NCI-H748 (cell line): ENCODE data around the gene NPHP4.

ENCODE experiments used
- DNase-seq: peaks from one replicate; lab custom pipeline; 2025; ENCODE audit not compliant: unreplicated experiment; lab: John Stamatoyannopoulos, UW

The NPHP4 gene

DNA sequence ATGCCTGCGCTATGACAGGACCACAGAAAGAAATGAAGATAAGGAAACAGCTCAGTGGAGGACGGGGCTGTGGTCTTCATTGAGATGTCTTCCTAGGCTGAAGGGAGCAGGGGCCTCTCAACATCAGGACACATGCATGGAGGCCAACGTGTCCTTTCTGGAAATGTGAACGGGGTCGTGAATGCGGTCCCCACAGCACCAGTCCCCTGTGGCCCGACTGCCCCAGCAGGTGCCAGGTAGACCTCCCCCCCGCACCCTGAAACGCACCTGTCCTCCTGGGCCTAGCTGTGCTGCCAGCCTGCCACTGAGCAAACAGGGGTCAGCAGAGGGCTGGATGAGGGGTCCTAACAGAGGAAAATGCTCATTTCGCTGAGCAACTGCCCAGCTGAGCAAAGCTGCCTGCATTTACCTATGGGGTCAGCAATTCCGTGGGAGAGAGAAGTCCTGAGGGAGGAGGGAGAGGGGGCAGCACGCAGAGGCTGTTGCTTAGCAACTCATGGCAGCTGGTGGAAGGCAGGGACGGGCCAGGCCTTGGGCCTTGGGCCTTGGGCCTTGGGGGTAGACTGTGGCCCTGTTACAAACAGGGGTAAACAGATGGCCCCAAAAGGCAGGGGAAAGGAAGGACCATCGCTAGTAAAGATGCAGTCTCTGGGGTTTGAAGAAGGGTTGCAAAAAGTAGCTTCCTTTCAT, 77.4 kb downstream of the NPHP4 start:
- no peak for DNase-seq

DNA sequence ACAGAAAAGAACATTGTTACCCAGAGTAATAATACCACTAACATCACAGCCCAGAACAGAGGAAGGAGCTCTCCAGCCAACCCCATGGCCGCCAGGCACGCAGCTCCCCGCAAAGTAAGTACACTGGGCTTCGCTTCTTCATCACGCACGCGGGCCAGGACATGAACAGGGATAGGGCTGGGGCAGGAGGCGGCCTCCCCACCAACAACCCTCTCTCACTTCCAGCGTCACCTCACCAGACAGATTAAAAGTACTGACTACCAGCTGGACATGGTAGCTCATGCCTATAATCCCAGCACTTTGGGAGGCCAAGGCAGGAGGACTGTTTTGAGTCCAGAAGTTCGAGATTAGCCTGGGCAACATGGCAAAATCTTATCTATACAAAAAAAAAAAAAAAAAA, 78.3 kb downstream of the NPHP4 start:
- DNase-seq: no peak

DNA sequence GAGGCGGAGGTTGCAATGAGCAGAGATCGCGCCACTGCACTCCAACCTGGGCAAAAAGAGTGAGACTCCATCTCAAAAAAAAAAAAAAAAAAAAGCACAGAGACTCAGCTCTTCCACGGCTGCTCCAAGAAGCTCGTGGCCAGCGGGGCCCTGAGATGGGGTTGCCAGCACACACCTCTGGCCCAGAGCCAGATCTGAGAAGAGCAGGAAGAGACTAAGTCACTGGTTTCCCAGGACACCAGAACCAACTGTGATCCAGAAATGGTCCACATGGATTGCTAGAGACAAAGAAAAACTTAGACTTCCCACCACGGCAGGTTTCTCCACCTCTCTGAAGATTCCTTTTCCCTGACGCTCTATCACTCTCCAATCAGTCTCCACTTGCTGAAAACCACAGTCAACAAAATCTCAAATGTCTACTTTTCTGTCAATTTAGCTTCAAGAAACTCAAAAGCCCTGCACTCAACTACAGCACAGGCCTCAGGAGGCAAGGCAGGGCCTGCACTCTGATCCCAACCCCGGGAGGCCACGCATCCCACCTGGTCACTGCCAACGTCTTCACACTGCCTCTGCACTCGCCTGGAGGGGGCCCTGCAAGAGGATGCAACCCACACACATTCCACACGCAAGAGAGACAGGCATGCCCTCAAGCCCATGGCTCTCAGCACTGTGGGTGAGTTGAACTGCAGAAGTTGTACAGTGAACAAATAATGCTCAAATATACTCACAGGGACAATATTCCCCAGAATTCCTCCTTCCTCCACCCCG, 79.0 kb downstream of the NPHP4 start:
- no peak for DNase-seq

DNA sequence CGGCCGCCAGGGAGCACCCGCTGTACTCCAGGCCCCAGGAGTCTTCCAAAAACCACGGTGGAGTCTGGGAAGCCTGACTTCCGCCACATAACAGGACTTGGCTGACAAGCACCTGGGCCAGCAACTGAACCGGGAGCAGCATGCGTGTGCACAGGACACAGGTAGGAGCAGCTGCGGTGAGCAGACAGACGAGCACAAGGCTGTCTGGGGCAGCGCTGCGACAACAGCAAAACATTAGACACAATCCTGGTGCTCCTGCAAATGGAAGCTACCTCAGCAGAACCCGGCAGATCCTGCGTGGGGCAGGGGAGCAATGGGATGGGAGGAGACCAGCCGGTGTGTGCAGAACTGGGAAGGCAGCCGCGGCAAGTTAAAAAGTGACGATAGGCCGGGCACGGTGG, 80.4 kb downstream of the NPHP4 start:
- DNase-seq: no peak

DNA sequence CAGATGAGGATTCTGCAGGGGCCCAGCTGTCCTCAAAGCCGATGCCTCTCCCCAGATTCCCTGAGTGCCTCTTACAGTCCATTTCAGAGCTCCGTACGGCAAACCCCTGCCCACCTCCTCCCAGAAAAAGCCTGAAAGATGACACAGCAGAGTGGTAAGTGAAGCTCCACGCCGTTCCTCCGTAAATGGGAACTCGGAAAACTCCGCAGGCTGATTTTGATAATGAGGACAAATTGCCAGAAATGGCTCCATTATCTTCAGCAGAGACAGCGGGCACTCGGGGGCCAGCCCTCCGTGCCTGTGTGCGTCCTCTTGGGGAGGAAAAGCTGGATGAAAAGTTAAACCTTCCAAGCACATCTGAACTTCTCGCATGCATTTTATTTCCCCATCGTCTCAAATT, 81.1 kb downstream of the NPHP4 start:
- no peak for DNase-seq

DNA sequence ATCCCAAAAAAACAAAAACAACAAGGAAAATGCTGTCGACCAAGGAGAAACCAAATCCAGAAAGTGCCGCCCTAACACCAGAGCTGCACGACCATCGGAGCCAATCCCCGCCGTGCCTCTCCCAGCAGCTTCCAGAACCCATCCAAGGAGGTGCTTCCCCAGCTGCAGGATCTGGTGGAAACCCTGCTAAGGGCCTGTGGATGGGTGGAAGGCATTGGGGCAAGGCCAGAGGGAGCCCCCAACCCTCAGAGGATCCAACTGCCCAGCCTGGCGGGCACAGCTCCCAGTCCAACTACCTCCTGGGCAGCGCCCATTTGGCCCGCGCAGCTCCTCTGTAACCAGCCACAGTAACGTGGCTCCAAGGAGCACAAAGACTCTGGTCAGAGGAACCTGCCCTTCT, 81.6 kb downstream of the NPHP4 start:
- no peak for DNase-seq

DNA sequence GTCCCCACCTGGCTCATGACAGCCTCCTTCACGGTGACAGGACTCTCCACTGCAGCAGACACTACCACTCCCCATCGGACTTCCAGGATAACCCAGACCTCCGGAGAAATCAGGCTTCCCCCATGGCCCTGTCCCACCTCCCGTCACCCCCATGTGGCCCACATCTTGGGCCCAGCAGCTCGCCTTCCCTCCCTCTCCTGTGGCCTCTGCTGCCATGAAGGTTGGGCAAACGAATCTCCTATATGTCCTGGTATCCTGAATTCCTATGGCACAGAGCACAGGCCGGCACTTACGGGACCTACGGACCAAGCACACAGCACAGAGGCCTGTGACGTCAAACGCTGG, 82.0 kb downstream of the NPHP4 start:
- no peak for DNase-seq

DNA sequence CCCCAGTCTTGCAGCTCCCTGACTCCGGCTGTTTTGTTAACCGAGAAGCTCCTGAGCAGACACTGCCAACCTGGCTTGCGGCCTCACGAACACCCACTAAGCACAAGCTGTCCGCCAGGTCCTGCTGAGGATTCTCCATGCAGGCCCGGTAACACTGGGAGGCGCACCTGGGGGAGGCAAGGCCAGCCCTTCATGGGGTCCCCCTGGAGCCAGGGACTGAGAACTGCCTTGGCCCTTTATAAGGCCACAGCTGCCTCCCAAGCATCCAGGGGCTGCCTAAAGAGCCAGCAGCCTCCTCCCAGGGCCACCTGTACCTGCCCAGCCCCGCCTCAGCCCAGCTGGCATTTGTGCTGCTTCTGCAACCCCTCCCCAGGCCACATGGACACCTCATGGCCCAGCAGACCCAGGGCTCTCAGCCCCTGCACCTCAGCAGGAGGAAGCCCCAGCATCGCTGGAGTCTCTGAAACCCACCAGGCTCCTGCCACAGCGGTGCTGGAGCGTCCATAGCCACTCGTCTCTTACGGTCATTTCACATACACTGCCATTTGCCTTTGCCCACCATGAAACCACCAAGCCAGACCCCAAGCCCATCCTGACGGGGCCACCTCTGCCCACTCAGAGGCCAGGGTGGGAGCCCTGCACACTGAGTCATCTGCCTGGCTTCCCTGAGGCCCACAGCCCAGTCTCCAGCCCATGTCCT, 82.5 kb downstream of the NPHP4 start:
- DNase-seq: no peak

DNA sequence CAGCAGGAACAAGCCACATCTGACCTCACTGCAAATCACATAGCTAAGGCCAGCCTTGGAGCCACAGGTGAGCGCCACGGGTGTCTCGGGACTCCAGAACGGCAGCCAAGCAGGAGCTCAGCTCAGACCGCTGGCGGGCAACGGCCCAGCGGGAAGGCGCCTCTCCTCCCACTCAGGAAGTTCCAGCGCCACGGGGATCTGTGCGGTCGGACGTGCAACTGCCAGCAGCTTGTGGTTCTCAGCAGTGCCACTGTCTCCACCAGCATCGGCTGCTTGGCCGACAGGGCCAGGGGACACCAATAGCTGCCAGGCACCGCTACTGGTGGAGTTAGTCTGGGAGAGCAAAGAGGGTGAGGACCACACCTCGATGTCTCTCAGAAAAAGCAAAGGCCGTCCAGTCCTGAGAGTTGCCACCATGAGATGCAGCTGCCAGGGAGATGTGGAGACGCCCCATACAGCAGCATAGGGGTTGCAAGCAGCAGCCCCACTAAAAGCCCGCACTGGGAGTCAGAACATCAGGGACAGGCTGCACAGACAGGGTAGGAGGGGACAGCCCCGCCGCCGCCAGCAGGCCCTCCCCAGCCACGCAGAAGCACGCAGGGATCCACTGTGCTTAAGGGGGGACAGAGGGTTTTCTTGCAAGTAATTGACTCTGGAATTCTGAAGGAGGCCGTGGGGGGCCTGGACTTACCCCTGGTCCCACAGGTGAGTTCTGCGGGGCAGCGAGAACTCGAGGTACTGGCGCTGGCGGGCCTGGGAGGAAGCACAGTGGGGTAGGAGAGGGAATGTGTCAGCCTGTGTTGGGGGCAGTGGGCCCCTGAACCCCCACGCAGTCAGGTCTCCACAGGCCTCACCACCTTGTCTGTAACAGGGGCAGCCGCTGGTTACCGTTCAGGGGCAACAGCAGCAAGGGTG, 83.5 kb downstream of the NPHP4 start:
- no peak for DNase-seq

DNA sequence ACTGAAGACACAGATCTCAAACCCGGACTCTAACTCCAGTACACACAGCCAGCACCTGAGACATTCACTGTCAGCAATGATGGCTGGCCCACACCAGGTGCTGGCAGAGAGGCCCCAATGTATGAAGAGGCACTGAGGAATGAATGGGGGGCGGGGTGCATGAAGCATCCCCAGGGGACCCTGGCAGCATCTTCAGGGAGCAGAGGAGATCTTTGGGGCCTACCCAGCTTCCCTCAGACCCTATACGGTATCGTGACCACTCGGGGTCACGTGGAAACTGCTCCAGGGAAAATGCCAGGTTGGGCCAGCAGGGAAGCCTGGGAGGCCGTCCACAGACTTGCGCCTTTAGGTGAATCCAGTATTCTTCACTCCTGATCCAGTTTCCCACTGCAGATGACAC, 84.3 kb downstream of the NPHP4 start:
- DNase-seq: no peak

DNA sequence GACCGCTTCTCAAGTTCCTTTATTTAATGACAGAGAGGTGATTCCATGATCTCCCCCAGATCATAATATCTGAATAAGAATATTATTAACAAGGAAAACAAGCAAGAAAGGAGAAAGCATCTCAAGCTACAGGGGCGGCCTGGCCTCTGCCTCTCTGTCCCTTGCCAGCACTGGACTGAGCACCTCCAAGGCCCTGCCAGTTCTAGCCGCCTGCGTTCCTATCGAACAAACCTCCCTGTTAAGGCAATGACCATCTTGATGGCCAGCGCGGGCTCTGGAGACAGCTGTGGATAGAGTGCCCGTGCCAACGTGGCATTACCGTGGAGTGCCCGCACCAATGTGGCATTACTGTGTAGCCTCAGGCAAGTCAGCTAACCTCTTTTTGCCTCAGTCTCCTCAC, 84.8 kb downstream of the NPHP4 start:
- DNase-seq: no peak

DNA sequence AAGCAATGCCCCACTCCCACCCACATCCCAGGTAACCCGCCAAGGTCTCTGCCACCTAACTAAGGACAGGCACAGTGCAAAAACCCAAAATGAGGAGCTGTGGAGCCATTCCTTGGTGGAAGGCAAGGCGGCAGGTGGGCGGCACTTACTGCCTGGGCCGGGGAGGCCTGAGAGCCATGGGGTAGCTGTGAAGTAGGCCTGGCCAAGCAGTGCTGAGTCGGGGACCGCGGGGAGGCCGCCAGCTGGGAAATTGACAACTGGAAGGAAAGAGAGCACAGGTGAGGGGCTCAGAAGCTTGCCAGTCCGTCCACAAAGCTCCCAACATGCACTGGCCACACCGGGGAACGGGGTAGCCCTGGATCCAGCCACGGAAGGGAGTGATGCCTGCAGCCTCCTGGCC, 85.3 kb downstream of the NPHP4 start:
- no peak for DNase-seq

DNA sequence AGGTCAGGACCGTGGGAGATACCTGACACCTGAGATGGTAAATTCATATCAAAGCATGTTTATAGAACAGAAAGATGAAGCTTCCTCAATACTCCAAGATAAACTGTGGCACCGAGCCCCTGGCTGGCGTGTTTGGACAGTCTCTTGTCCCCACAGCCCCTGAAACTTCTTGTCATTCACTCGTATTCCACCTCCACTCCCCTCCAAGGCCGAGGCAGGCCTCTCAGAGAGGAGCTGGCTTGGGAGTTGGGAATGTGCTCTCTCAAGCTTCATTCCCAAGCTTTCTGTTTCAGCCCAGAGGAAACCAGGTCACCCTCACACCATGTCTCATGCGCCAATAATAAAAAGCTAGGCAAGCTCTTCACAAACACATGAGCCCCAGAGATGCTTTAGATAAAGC, 86.1 kb downstream of the NPHP4 start:
- no peak for DNase-seq

DNA sequence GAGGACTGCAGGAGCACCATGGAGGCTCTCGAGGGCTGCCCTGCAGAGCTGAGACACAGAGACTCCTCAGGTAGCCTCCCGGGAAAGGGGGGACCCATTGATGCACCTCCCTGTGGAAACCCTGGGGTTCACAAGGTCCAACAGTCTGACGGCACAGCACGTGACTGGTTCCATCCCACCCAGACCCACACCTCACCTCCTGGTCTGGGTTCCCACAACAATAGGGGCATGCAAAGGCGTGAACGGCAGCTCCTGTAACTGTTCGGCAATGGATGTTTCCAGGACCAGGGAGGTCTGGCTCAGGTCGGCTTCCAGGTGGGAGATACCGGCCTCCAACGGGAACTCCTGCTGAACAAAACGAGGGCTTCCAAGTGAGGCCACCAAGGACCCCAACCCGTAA, 86.8 kb downstream of the NPHP4 start:
- no peak for DNase-seq

DNA sequence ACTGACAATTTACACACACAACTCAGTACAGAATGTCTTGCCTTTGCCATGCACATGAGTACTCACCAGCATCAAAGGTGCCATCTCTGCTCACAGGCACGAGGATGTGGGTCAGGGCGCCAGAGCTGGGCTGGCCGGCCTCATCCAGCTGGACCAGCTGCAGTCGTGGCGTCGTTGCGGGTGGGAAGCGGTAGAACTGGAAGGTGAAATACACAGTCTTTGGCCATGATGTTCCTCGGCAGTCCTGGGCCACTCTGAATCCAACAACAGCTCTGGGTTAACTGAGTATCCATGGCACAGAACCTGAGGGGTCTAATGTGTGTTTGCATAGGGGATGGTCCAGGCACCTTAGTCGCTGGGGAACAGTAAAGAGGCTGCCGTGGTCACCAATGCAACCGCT, 87.7 kb downstream of the NPHP4 start:
- no peak for DNase-seq

DNA sequence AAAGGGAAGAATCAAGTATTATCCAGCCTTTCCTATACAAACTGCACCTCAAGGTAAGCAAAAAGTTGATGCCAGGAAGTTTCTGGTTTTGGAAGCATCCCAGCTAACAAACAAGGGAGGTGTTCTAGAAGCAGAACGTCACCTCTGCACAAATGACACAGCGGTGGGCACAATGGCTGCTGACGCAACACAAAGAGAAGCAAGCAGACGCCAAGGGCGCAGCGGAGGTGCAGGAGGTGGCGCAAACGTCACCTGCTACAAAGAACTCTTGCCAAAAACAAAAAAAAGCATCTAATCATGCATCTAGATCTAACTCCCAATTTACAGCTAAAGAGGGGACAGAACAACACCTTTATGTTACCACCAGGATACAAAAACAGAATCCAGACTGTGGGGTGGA, 88.5 kb downstream of the NPHP4 start:
- DNase-seq: no peak

DNA sequence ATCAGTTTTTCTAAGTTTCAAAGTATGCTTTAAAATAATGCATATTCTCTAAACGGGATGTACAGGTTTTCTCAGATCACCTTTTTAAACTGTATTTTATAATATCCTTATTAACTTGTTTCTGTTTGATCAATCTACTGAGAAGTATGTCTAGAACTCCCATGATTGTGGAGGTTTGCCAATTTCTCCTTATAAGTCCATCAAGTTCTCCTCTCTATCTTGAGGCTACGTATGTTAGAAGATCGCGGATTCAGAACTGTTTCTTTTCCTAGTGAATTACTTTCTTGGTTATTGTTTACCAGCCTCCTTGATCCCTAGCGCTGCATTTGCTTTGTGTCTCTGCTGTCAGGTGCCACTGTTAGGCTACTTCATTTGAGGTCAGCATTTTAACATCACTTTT, 89.2 kb downstream of the NPHP4 start:
- DNase-seq: no peak

DNA sequence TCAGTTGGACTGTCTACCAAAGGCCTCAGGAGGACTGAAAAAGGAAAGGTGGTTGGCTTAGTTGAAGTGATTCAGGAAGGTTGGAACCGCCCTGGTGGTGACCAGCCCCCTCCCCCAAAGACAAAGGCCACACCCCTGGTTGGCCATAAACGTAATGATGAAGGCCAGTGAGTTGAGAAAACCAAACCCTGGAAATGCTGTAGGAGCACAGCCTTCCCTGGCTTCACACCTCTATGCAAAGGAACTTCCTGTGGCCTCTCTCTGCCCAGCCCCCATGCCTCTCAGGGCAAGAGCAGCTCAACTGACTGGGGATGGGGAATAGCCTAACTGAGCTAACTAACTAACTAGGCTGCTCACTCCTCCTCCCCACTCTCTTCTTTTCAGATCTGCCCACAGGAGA, 90.4 kb downstream of the NPHP4 start:
- no peak for DNase-seq

DNA sequence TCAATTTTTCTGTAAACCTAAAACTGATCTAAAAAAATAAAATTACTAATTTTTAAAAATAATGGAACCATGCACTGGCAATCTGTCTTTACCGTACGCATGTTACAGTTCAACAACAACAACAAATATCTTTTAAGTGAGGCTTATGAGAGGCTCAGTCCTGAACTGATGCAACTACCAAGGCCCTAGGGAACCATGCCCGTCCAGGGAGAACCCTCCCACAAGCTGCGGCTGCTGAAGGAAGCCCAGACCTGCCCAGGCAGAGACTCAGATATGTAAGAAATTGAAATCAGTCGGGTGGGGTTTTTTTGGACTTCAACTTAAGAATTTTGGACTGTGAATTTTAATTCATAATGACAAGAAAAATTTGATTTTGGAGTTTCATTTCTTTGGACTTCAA, 91.1 kb downstream of the NPHP4 start:
- no peak for DNase-seq

DNA sequence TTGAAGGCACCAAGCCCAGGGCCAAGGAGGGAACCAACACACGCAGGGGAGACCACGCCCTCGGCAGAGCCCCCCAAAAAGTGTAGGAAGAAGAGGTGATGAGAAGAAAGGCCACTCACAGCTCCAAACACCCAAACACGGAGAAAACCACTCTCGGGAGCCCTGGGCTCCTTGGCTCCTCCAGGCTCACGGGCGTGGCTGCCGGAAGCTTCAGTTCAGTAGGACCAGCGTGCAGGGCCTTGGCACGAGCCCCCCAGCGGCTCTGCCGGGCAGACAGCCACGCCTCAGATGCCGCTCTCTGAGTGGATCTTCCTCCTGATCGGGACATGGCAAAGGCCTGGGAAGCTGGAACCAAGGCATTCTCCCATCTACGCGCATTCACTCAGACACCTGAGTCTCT, 94.0 kb downstream of the NPHP4 start:
- no peak for DNase-seq
